G401.6 (cell line): ENCODE results near the gene SERPINB6.
"Not testable (repeated sequence)": the region's sequence is repeated elsewhere in the genome, so short reads cannot be mapped to it uniquely, and the experiment has no call there.

Experiments used
- FAIRE-seq: peaks from 2 replicates; lab custom pipeline; 2012; peaks lifted over from hg19 to GRCh38; lab: Jason Lieb, UNC

SERPINB6 gene

GRCh38 chr6:2971420-2972218 lies at the start of gene SERPINB6:
TSS of gene SERPINB6 (minus strand) at chr6:2971567. CDS start at chr6:2959332, 12,235 bp downstream.
- FAIRE-seq: no peak

GRCh38 chr6:3019749-3020320 lies 48.5 kb upstream of the SERPINB6 start:
- FAIRE-seq: no peak

DNA sequence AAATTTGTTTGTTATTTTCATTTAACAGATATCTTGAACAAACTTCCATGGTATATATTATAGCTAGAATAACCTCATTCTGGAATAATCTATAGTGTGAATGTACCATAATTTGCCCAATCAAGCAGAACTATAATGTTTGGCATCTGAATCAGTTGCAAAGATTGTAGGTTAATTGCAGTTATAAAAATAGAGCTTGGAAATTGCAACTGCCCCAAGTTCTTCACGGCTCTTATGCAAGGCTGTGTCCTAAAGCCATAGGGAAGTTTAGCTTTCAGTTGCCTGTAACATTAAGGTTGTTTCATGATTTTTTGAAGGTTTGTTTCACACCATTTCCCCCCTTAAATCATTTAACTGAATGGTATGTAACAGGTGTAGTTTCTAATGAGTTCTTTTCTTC lies 47.7 kb upstream of the SERPINB6 start:
- FAIRE-seq: no peak

DNA sequence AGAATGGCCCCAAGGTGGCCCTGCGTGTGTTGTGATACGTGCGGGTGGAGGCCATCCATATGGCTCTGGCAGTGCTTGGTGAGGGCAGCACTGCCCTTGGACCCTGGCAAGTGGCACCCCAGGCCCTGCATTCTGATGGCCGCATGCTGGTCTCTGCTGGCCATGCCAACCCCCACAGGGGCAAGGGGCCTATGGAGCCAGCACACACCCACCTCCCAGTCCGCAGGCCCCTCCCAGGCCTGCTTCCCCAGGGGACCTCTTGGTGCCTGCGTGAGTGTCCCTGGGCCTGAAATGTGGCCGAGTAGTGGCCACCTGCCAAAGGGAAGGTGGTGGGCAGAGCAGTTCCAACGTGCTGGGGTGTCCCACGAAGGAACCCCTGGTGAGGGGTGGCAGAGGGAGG lies 45.9 kb upstream of the SERPINB6 start:
- FAIRE-seq: no peak

DNA sequence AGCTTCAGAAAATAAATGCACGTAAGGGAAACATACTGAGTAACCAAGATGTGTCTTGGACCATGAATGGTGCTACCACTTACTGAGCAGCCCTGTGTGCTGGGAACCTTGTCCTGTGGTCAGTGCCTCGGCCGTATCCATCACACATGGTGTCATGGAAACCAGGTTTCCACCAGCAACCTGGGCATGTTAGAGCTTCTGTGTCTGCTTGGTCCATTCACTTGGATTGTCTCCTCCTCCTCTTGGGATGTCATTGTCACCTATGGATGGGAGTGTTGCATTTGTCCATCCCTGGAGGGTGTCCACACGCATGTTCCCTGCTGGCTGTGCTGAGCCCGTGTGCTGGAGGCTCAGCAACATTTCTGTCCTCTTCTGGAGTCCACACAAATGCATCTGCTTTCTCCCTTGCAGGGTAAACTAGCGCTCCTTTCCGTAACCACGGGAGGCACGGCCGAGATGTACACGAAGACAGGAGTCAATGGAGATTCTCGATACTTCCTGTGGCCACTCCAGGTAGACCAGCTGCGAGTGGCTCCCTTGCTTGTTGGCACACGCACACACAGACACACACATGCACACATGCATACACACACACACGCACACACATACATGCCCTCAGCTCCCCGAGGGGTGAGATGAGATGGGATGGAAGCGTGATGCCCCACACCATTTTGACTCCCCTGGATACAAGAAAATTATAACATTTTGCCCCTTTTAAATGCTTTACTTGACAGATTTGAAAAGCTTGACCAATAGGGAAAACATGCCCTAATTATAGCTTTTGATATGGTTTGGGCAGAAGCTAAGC lies 45.3 kb upstream of the SERPINB6 start:
- FAIRE-seq: no peak

GRCh38 chr6:3015144-3015543 lies 43.8 kb upstream of the SERPINB6 start:
- FAIRE-seq: no peak

DNA sequence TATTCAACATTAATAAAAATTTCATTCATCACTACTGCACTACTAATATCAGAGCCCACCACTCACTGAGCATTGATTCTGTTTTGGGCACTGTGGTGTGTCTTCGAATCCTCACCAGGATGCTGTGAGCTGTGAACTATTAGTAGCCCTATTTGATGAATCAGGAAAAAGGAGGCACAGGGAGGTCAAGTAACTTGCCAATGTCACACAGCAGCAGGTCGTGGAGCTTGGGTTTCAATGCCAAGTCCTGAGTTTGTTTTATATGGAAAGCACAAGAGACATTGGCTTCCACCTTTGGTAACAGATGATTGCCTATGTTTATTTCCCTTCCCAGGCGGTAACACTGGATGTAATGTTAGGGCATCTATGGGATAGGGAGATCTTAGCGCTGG lies 43.3 kb upstream of the SERPINB6 start:
- FAIRE-seq: no peak

GRCh38 chr6:3013901-3014674 lies 42.7 kb upstream of the SERPINB6 start:
- no peak for FAIRE-seq

DNA sequence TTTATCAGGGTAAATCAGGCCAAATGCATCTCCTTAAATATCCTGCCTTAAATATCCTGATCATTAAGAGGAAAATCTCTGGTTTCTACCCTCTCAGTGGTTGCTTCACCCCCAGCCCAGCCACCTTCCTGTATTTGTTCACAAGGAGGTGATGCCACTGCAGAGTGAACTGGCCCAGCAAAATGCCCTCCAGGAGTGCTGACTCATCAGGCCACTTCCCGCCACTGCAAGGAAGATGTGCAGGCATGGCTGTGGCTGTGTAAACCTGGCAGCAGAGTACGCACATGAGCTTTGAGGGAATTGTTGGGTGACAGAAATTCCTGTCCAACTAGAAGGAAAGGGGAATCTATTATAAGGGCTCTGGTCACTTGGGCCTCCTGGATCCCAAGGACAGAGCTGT lies 42.1 kb upstream of the SERPINB6 start:
- no peak for FAIRE-seq

GRCh38 chr6:3011592-3011991 lies 40.2 kb upstream of the SERPINB6 start:
- no peak for FAIRE-seq

DNA sequence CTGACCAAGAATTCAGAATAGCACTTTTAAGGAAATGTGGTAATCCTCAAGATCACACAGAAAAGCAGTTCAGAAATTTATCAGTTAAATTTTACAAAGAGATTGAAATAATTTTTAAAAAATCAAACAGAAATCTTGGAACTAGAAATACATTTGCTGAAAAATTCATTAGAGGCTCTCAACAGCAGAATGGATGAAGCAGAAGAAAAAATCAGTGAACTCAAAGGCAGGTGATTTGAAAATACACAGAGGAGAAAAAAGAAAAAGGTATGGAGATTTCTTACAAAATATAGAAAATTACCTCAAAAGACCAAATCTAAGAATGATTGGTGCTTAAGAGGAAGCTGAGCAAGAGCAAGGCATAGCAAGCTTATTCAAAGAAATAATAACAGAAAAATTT lies 39.8 kb upstream of the SERPINB6 start:
- FAIRE-seq: no peak

- FAIRE-seq: no peak
Measured at GRCh38 chr6:3009930-3010329, 38.6 kb upstream of the SERPINB6 start.

DNA sequence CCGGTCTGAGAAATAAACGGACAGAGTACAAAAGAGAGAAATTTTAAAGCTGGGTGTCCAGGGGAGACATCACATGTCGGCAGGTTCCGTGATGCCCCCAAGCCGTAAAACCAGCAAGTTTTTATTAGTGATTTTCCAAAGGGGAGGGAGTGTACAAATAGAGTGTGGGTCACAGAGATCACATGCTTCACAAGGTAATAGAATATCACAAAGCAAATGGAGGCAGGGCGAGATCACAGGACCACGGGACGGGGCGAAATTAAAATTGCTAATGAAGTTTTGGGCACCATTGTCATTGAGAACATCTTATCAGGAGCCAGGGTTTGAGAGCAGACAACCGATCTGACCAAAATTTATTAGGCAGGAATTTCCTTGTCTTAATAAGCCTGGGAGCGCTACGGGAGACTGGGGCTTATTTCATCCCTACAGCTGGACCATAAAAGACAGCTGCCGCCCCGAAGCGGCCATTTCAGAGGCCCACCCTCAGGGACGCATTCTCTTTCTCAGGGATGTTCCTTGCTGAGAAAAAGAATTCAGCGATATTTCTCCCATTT lies 37.4 kb upstream of the SERPINB6 start:
- not testable (repeated sequence) for FAIRE-seq

GRCh38 chr6:3007571-3007970 lies 36.2 kb upstream of the SERPINB6 start:
- no peak for FAIRE-seq

- FAIRE-seq: no peak
Measured at GRCh38 chr6:3006476-3006875, 35.1 kb upstream of the SERPINB6 start.

DNA sequence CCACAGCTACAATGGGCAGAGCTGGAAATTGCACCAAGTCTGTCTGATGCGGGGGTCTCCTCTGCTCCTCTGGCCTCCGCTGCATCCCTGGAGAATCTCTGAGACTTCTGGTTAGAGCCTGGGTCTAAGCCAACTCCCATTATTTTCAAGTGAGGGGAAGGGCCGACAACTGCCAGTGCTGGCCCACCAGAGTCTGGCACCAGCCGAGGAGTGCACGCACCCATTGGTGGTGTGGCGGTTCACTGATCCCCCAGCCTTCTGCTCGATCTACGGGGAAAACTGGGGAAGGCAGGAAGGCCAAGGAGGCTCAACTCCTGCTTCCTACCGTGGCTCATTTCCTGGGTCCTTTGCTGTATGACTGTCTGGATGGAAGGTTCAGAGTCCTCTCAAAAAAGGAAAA lies 34.5 kb upstream of the SERPINB6 start:
- no peak for FAIRE-seq

DNA sequence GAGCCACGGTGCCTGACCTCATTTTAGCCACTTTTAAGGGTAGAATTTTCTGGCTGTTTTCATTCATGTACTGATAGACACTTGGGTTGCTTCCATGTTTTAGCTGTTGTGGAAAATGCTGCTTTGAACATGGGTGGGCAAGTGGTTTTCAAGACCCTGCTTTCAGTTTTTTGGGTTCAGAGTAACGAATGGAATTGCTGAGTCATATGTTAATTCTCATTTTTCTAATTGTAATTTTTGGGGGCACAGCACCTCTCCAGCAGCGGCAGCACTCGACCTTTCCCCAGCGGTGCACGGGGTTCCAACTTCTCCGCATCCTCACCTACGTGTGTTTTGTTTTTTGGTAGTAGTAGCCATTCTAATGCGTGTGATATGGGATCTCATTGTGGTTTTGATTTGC lies 33.7 kb upstream of the SERPINB6 start:
- FAIRE-seq: no peak

- not testable (repeated sequence) for FAIRE-seq
Measured at GRCh38 chr6:3003226-3003625, 31.9 kb upstream of the SERPINB6 start.

- FAIRE-seq: no peak
Measured at GRCh38 chr6:3001773-3002293, 30.5 kb upstream of the SERPINB6 start.

- FAIRE-seq: no peak
Measured at GRCh38 chr6:3001146-3001772, 29.9 kb upstream of the SERPINB6 start.
